B cell (primary cell): ENCODE measurements around the gene PRM2. TPM values are rescaled to one million over a fixed set of nuclear protein-coding genes. Genes with fewer than 3 reads are reported as not detected.
A peak's percentile ranks its signal among the peaks of the same experiment; 100 is the strongest.

ENCODE experiments used
- ATAC-seq: fragments of 200-7000 bp; cut with Tn5 transposase; one replicate; pipeline ENCODE4 v1.10.0; 2021; ENCODE audit warnings: low read depth, mild to moderate bottlenecking, moderate number of reproducible peaks, moderate library complexity
- CTCF ChIA-PET: fragments of 350-600 bp; sonication (Branson Sonifier 250); formaldehyde crosslinking; loops from one replicate; lab custom pipeline; 2021; ENCODE audit warnings: antibody characterized with exemption, inconsistent platforms; lab: Charles Lee
- POLR2A ChIA-PET: fragments of 350-600 bp; sonication (Branson Sonifier 250); formaldehyde crosslinking; loops from one replicate; lab custom pipeline; 2021; ENCODE audit warnings: antibody characterized with exemption; lab: Charles Lee
- DNase-seq: peaks from one replicate; pipeline ENCODE4 v3.0.0; 2013
- H2AFZ ChIP-seq: 2 replicates; pipeline ENCODE4 v1.6.1; 2012; ENCODE audit warnings: mild to moderate bottlenecking, low read depth, low read length; ENCODE audit not compliant: insufficient read depth, poor library complexity, severe bottlenecking
- H3K27ac ChIP-seq, 2 donors: 1 replicate in 1 of 2; 2 replicates in 1 of 2; pipeline ENCODE4 v1.5.1; 2012 to 2013; ENCODE audit warnings: low read length in 2 of 2, mild to moderate bottlenecking in 2 of 2, moderate library complexity in 1 of 2
- H3K27me3 ChIP-seq, 4 experiments: fragments of 200-600 bp in 1 of 4; sonication (generic) in 1 of 4; replicated peaks in 1 of 4; 1 replicate in 2 of 4; 2 replicates in 2 of 4; pipeline versions ENCODE4 v1.6.1 to v1.7.0; 2013 to 2016; ENCODE audit warnings: low read length in 3 of 4, mild to moderate bottlenecking in 2 of 4, mixed read lengths in 1 of 4, moderate library complexity in 1 of 4; ENCODE audit not compliant: insufficient read depth in 4 of 4, control insufficient read depth in 3 of 4; ENCODE audit errors: control extremely low read depth in 1 of 4
- H3K36me3 ChIP-seq, 2 experiments: replicated peaks in 1 of 2; 1 replicate in 1 of 2; 2 replicates in 1 of 2; pipeline versions ENCODE4 v1.6.1 to v1.7.1; 2013; ENCODE audit warnings: low read length in 1 of 2; ENCODE audit not compliant: insufficient read depth in 2 of 2, control insufficient read depth in 1 of 2; ENCODE audit errors: control extremely low read depth in 1 of 2, extremely low read depth in 1 of 2
- H3K4me1 ChIP-seq, 2 donors: fragments of 200-600 bp in 1 of 2; sonication (generic) in 1 of 2; 1 replicate in 1 of 2; 2 replicates in 1 of 2; pipeline versions ENCODE4 v1.5.1 to v1.6.1; 2013 to 2017; ENCODE audit warnings: low read length in 2 of 2; ENCODE audit not compliant: control insufficient read depth in 2 of 2, insufficient read depth in 2 of 2
- H3K4me2 ChIP-seq: replicated peaks from 2 replicates; pipeline ENCODE3; 2012; ENCODE audit warnings: mild to moderate bottlenecking, low read depth, low read length; ENCODE audit not compliant: poor library complexity, severe bottlenecking
- H3K4me3 ChIP-seq, 5 experiments: fragments of 200-600 bp in 1 of 5; sonication (generic) in 1 of 5; 1 replicate in 3 of 5; 2 replicates in 2 of 5; pipeline versions ENCODE4 v1.5.1 to v1.7.0; 2011 to 2016; ENCODE audit warnings: low read length in 4 of 5, mild to moderate bottlenecking in 4 of 5, low read depth in 2 of 5, control low read depth in 1 of 5, moderate library complexity in 1 of 5; ENCODE audit not compliant: insufficient read depth in 1 of 5; ENCODE audit errors: control extremely low read depth in 1 of 5, extremely low read depth in 1 of 5
- H3K79me2 ChIP-seq: fragments of 200-600 bp; sonication (generic); one replicate; pipeline ENCODE4 v1.6.0; 2016; ENCODE audit warnings: low read length; ENCODE audit not compliant: control insufficient read depth, insufficient read depth
- H3K9ac ChIP-seq: fragments of 200-600 bp; sonication (generic); 2 replicates; pipeline ENCODE4 v1.6.1; 2017; ENCODE audit warnings: mild to moderate bottlenecking, low read length, moderate library complexity
- H3K9me3 ChIP-seq, 3 donors: one replicate each; pipeline versions ENCODE4 v1.6.1 to v1.7.1; 2013; ENCODE audit warnings: low read length in 2 of 3; ENCODE audit not compliant: control insufficient read depth in 2 of 3, insufficient read depth in 1 of 3; ENCODE audit errors: control extremely low read depth in 1 of 3
- H4K20me1 ChIP-seq: 2 replicates; pipeline ENCODE4 v1.6.0; 2012; ENCODE audit warnings: mild to moderate bottlenecking, low read length; ENCODE audit not compliant: insufficient read depth, control insufficient read depth, poor library complexity, severe bottlenecking
- H3K27ac Mint-ChIP-seq: one replicate; pipeline ENCODE4 v1.8.0; 2021; ENCODE audit warnings: mixed read lengths
- H3K27me3 Mint-ChIP-seq: one replicate; pipeline ENCODE4 v1.8.0; 2021; ENCODE audit warnings: mixed read lengths
- H3K4me1 Mint-ChIP-seq: one replicate; pipeline ENCODE4 v1.8.0; 2021; ENCODE audit warnings: mixed read lengths
- H3K4me3 Mint-ChIP-seq: one replicate; pipeline ENCODE4 v1.8.0; 2021; ENCODE audit warnings: mixed read lengths
- H3K9me3 Mint-ChIP-seq: one replicate; pipeline ENCODE4 v1.8.0; 2022; ENCODE audit warnings: mixed read lengths; ENCODE audit not compliant: insufficient read depth
- EZH2 ChIP-seq: IDR thresholded peaks from 2 replicates; pipeline ENCODE4 v1.6.1; 2012; ENCODE audit warnings: borderline replicate concordance, low read depth, mild to moderate bottlenecking, moderate library complexity, low read length; ENCODE audit not compliant: insufficient read depth, poor library complexity, severe bottlenecking
- WGBS: methylation state at CpG from one replicate; pipeline ENCODE4 v1.1.5; 2013; ENCODE audit warnings: missing lambda C conversion rate; ENCODE audit not compliant: insufficient coverage; 5-methylcytosine and 5-hydroxymethylcytosine counted together
- intact Hi-C: fragments of 100-400 bp; cut with micrococcal nuclease; formaldehyde crosslinking; loops from one replicate; pipeline ENCODE4 v1.10.0; 2022
- polyA plus RNA-seq: library from polyadenylated mRNA; depleted of rRNA; stranded (reverse); fragments of >200 nt; gene quantifications from 2 replicates; pipeline ENCODE4 v1.2.3, GENCODE V29; 2012
- total RNA-seq, 2 donors: library from RNA; stranded (reverse); fragments of 120-200 nt in 1 of 2; gene quantifications; 1 replicate in 1 of 2; 2 replicates in 1 of 2; pipeline versions ENCODE4 v1.2.3 to v1.2.4, GENCODE V29; 2013 to 2022
- TF ChIP-seq, protein P1 (sequence below): fragments of 200-600 bp; IDR thresholded peaks from one replicate; pipeline ENCODE4 v1.8.0; 2022; ENCODE audit warnings: antibody characterized with exemption, mild to moderate bottlenecking

Gene PRM2
- total and polyA plus RNA-seq, 2 donors (not counting 1 experiment from before 2014, with no cell fraction given) = not detected

- Histone ChIP-seq H3K27ac (no peak overlapping the region), H3K4me1 (peaks cover 45 to 58% of the 10 kb centered on the region in 2 donors), H4K20me1 (no peaks in the 10 kb centered on the region), H3K9me3 (peaks cover 0 to 9% (median 0%) of the 10 kb centered on the region in 3 donors), H3K36me3 (no peaks in the 10 kb centered on the region), H3K9ac (no peak overlapping the region), H3K4me2 (no peak overlapping the region), H3K4me3 (no peak overlapping the region), H3K27me3 (no peaks in the 10 kb centered on the region), H3K79me2 (no peaks in the 10 kb centered on the region), H2AFZ (no peak overlapping the region)
- ATAC-seq = no peak
- Mint-ChIP-seq H3K27me3 (no peaks in the 10 kb centered on the region), H3K9me3 (no peaks in the 10 kb centered on the region), H3K27ac (peak overlapping the region; percentile 82), H3K4me3 (no peak overlapping the region), H3K4me1 (peaks cover 62% of the 10 kb centered on the region)
- intact Hi-C loops = loop anchor here (5.0 kb wide), 2 partner anchors 237 to 368 kb away; no protein-coding TSS in a partner anchor
- TF ChIP-seq, protein P1, sequence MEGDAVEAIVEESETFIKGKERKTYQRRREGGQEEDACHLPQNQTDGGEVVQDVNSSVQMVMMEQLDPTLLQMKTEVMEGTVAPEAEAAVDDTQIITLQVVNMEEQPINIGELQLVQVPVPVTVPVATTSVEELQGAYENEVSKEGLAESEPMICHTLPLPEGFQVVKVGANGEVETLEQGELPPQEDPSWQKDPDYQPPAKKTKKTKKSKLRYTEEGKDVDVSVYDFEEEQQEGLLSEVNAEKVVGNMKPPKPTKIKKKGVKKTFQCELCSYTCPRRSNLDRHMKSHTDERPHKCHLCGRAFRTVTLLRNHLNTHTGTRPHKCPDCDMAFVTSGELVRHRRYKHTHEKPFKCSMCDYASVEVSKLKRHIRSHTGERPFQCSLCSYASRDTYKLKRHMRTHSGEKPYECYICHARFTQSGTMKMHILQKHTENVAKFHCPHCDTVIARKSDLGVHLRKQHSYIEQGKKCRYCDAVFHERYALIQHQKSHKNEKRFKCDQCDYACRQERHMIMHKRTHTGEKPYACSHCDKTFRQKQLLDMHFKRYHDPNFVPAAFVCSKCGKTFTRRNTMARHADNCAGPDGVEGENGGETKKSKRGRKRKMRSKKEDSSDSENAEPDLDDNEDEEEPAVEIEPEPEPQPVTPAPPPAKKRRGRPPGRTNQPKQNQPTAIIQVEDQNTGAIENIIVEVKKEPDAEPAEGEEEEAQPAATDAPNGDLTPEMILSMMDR = no peak
- no peak for TF ChIP-seq EZH2
- WGBS = 94% methylated on average over 7 of the region's 8 CpGs
- ChIA-PET CTCF (interaction anchor here (1.5 kb wide), 1 partner anchor 17 kb away, joined by 4 read pairs; no protein-coding TSS in a partner anchor), POLR2A (interaction anchor here (6.8 kb wide), 1 partner anchor 13 kb away, joined by 94 read pairs; no protein-coding TSS in a partner anchor)
- no peak for DNase-seq
These were observed 38.1 kb upstream of the PRM2 start for GRCh38 chr16:11314309-11314894.
